Fibroblast of lung (primary cell): ENCODE measurements around the gene TMEM203. TPM values are rescaled to one million over a fixed set of nuclear protein-coding genes. Genes with fewer than 3 reads are reported as not detected.

Experiments
- polyA plus RNA-seq, 2 donors: library from polyadenylated mRNA; depleted of rRNA in 1 of 2; stranded (reverse) in 1 of 2; unstranded in 1 of 2; fragments of >200 nt; gene quantifications; 2 replicates each; pipeline ENCODE4 v1.2.1, GENCODE V29; 2011 to 2012; ENCODE audit warnings: missing spikeins in 1 of 2
- total RNA-seq: library from RNA; depleted of rRNA; stranded (reverse); fragments of >200 nt; gene quantifications from 2 replicates; pipeline ENCODE4 v1.2.1, GENCODE V29; 2014

TMEM203 gene
- total and polyA plus RNA-seq, 2 donors (not counting 1 experiment from before 2014, with no cell fraction given) = 36.3 to 38.6 TPM

Other genes starting within 250 kb of the TMEM203 start
Only the 30 nearest of the 31 such genes appear.
- 89.9 and 90.3 TPM in 2 replicates for gene PTGDS, start 228.1 kb downstream of the TMEM203 start, total RNA-seq
- 2.0 and 4.9 TPM in 2 replicates for gene PTGDS, start 228.1 kb downstream of the TMEM203 start, polyA plus RNA-seq
- gene LCNL1, start 222.7 kb downstream of the TMEM203 start, total RNA-seq = 3.3 and 6.3 TPM in 2 replicates
- gene LCNL1, start 222.7 kb downstream of the TMEM203 start, polyA plus RNA-seq = 0.75 and 1.4 TPM in 2 replicates
- 13.7 and 14.9 TPM in 2 replicates for gene PAXX, start 213.2 kb downstream of the TMEM203 start, total RNA-seq
- gene PAXX, start 213.2 kb downstream of the TMEM203 start, polyA plus RNA-seq = 6.1 and 9.9 TPM in 2 replicates
- gene CLIC3, start 209.1 kb downstream of the TMEM203 start, total RNA-seq = 1.3 and 3.5 TPM in 2 replicates
- 0.98 and 1.5 TPM in 2 replicates for gene CLIC3, start 209.1 kb downstream of the TMEM203 start, polyA plus RNA-seq
- gene ABCA2, start 177.4 kb downstream of the TMEM203 start, total RNA-seq = 13.9 and 21.8 TPM in 2 replicates
- gene ABCA2, start 177.4 kb downstream of the TMEM203 start, polyA plus RNA-seq = 8.5 and 13.4 TPM in 2 replicates
- not detected in 2 replicates for gene FUT7, start 173.6 kb downstream of the TMEM203 start, total RNA-seq
- gene FUT7, start 173.6 kb downstream of the TMEM203 start, polyA plus RNA-seq = not detected in 2 replicates
- 10.5 and 15.7 TPM in 2 replicates for gene NPDC1, start 159.5 kb downstream of the TMEM203 start, total RNA-seq
- 9.0 and 12.1 TPM in 2 replicates for gene NPDC1, start 159.5 kb downstream of the TMEM203 start, polyA plus RNA-seq
- under 0.01 TPM in 2 replicates for gene ENTPD2, start 151.6 kb downstream of the TMEM203 start, total RNA-seq
- not detected in 2 replicates for gene ENTPD2, start 151.6 kb downstream of the TMEM203 start, polyA plus RNA-seq
- gene SAPCD2, start 135.1 kb downstream of the TMEM203 start, total RNA-seq = 0.26 and 2.8 TPM in 2 replicates
- 0.85 and 2.7 TPM in 2 replicates for gene SAPCD2, start 135.1 kb downstream of the TMEM203 start, polyA plus RNA-seq
- gene UAP1L1, start 128.1 kb downstream of the TMEM203 start, total RNA-seq = 15.7 and 21.1 TPM in 2 replicates
- gene UAP1L1, start 128.1 kb downstream of the TMEM203 start, polyA plus RNA-seq = 16.4 and 17.9 TPM in 2 replicates
- gene MAN1B1, start 118.7 kb downstream of the TMEM203 start, total RNA-seq = 63.2 and 96.6 TPM in 2 replicates
- 43.0 and 45.5 TPM in 2 replicates for gene MAN1B1, start 118.7 kb downstream of the TMEM203 start, polyA plus RNA-seq
- gene DPP7, start 90.9 kb downstream of the TMEM203 start, total RNA-seq = 93.0 and 126 TPM in 2 replicates
- gene DPP7, start 90.9 kb downstream of the TMEM203 start, polyA plus RNA-seq = 28.6 and 44.3 TPM in 2 replicates
- gene GRIN1, start 66.5 kb downstream of the TMEM203 start, total RNA-seq = under 0.01 TPM in 1 of 2 replicates, not detected in the other
- gene GRIN1, start 66.5 kb downstream of the TMEM203 start, polyA plus RNA-seq = 0.06 and 0.08 TPM in 2 replicates
- not detected in 2 replicates for gene LRRC26, start 35.6 kb downstream of the TMEM203 start, total RNA-seq
- gene LRRC26, start 35.6 kb downstream of the TMEM203 start, polyA plus RNA-seq = not detected in 2 replicates
- not detected in 2 replicates for gene TMEM210, start 33.6 kb downstream of the TMEM203 start, total RNA-seq
- gene TMEM210, start 33.6 kb downstream of the TMEM203 start, polyA plus RNA-seq = not detected in 2 replicates
- 15.9 and 18.0 TPM in 2 replicates for gene ANAPC2, start 17.1 kb downstream of the TMEM203 start, total RNA-seq
- 9.1 and 12.3 TPM in 2 replicates for gene ANAPC2, start 17.1 kb downstream of the TMEM203 start, polyA plus RNA-seq
- 56.3 and 58.3 TPM in 2 replicates for gene SSNA1, start 17.0 kb downstream of the TMEM203 start, total RNA-seq
- gene SSNA1, start 17.0 kb downstream of the TMEM203 start, polyA plus RNA-seq = 37.7 and 51.2 TPM in 2 replicates
- gene TPRN, start 4.9 kb downstream of the TMEM203 start, total RNA-seq = 5.1 and 5.8 TPM in 2 replicates
- 1.6 and 2.3 TPM in 2 replicates for gene TPRN, start 4.9 kb downstream of the TMEM203 start, polyA plus RNA-seq
- gene NDOR1, start 52 bp upstream of the TMEM203 start, total RNA-seq = 2.6 and 3.1 TPM in 2 replicates
- gene NDOR1, start 52 bp upstream of the TMEM203 start, polyA plus RNA-seq = 2.4 and 5.6 TPM in 2 replicates
- gene RNF208, start 16.6 kb upstream of the TMEM203 start, total RNA-seq = 0.26 and 0.33 TPM in 2 replicates
- gene RNF208, start 16.6 kb upstream of the TMEM203 start, polyA plus RNA-seq = 0.14 and 0.34 TPM in 2 replicates
- 0.51 and 0.66 TPM in 2 replicates for gene CYSRT1, start 19.5 kb upstream of the TMEM203 start, total RNA-seq
- gene CYSRT1, start 19.5 kb upstream of the TMEM203 start, polyA plus RNA-seq = 0.19 and 0.25 TPM in 2 replicates
- gene RNF224, start 21.9 kb upstream of the TMEM203 start, total RNA-seq = under 0.01 TPM in 1 of 2 replicates, not detected in the other
- gene RNF224, start 21.9 kb upstream of the TMEM203 start, polyA plus RNA-seq = not detected in 2 replicates
- gene SLC34A3, start 25.3 kb upstream of the TMEM203 start, total RNA-seq = not detected in 2 replicates
- not detected in 2 replicates for gene SLC34A3, start 25.3 kb upstream of the TMEM203 start, polyA plus RNA-seq
- 106 and 111 TPM in 2 replicates for gene TUBB4B, start 35.6 kb upstream of the TMEM203 start, total RNA-seq
- 332 and 663 TPM in 2 replicates for gene TUBB4B, start 35.6 kb upstream of the TMEM203 start, polyA plus RNA-seq
- gene STPG3, start 45.6 kb upstream of the TMEM203 start, total RNA-seq = not detected in 2 replicates
- gene STPG3, start 45.6 kb upstream of the TMEM203 start, polyA plus RNA-seq = not detected in 2 replicates
- gene NELFB, start 49.7 kb upstream of the TMEM203 start, total RNA-seq = 40.6 and 50.0 TPM in 2 replicates
- gene NELFB, start 49.7 kb upstream of the TMEM203 start, polyA plus RNA-seq = 23.5 and 32.7 TPM in 2 replicates
- gene TOR4A, start 72.1 kb upstream of the TMEM203 start, total RNA-seq = 12.6 and 22.1 TPM in 2 replicates
- 3.3 and 11.3 TPM in 2 replicates for gene TOR4A, start 72.1 kb upstream of the TMEM203 start, polyA plus RNA-seq
- gene NRARP, start 96.6 kb upstream of the TMEM203 start, total RNA-seq = under 0.01 TPM in 1 of 2 replicates, not detected in the other
- gene NRARP, start 96.6 kb upstream of the TMEM203 start, polyA plus RNA-seq = 0.07 TPM in 2 replicates
- 7.4 and 13.0 TPM in 2 replicates for gene EXD3, start 217.5 kb upstream of the TMEM203 start, total RNA-seq
- gene EXD3, start 217.5 kb upstream of the TMEM203 start, polyA plus RNA-seq = 1.7 and 2.6 TPM in 2 replicates
- gene NOXA1, start 217.7 kb upstream of the TMEM203 start, total RNA-seq = 0.66 and 0.77 TPM in 2 replicates
- 0.08 TPM in 1 of 2 replicates, not detected in the other for gene NOXA1, start 217.7 kb upstream of the TMEM203 start, polyA plus RNA-seq